DMS53 treated with DMSO at 0.1 percent for 48 hours (cell line): ENCODE results near the gene IFNK.
A peak's percentile ranks its signal among the peaks of the same experiment; 100 is the strongest.

Source experiments
- DNase-seq: peaks from one replicate; lab custom pipeline; 2025; ENCODE audit not compliant: unreplicated experiment; lab: John Stamatoyannopoulos, UW

Gene IFNK

GRCh38 chr9:27537756-27538155 is 13.7 kb downstream of the IFNK start:
- DNase-seq: no peak

- no peak for DNase-seq
Observed at GRCh38 chr9:27538647-27539046, 14.6 kb downstream of the IFNK start.

GRCh38 chr9:27539479-27540441 is 15.7 kb downstream of the IFNK start:
- DNase-seq: no peak

GRCh38 chr9:27540502-27540901 is 16.4 kb downstream of the IFNK start:
- DNase-seq: no peak

GRCh38 chr9:27541740-27542139 is 17.6 kb downstream of the IFNK start:
- DNase-seq: no peak

- no peak for DNase-seq
Observed at GRCh38 chr9:27542508-27542907, 18.4 kb downstream of the IFNK start.

GRCh38 chr9:27545471-27545870 is 21.4 kb downstream of the IFNK start:
- no peak for DNase-seq

GRCh38 chr9:27548055-27548741 is 24.1 kb downstream of the IFNK start:
- peak; percentile 8 for DNase-seq

- no peak for DNase-seq
Observed at GRCh38 chr9:27549196-27549755, 25.2 kb downstream of the IFNK start.

GRCh38 chr9:27554712-27555111 is 30.6 kb downstream of the IFNK start:
- DNase-seq: no peak

- DNase-seq: no peak
Observed at GRCh38 chr9:27556470-27556869, 32.4 kb downstream of the IFNK start.

- no peak for DNase-seq
Observed at GRCh38 chr9:27558307-27558706, 34.2 kb downstream of the IFNK start.

- no peak for DNase-seq
Observed at GRCh38 chr9:27560457-27560856, 36.4 kb downstream of the IFNK start.

- no peak for DNase-seq
Observed at GRCh38 chr9:27561685-27562084, 37.6 kb downstream of the IFNK start.

GRCh38 chr9:27563738-27564430 is 39.8 kb downstream of the IFNK start:
- DNase-seq: no peak

GRCh38 chr9:27564670-27565069 is 40.6 kb downstream of the IFNK start:
- DNase-seq: no peak

GRCh38 chr9:27565696-27566095 is 41.6 kb downstream of the IFNK start:
- no peak for DNase-seq

GRCh38 chr9:27566118-27566517 is 42.0 kb downstream of the IFNK start:
- DNase-seq: no peak

GRCh38 chr9:27569406-27569805 is 45.3 kb downstream of the IFNK start:
- no peak for DNase-seq

GRCh38 chr9:27571011-27571410 is 46.9 kb downstream of the IFNK start:
- DNase-seq: no peak

- DNase-seq: no peak
Observed at GRCh38 chr9:27572061-27572460, 48.0 kb downstream of the IFNK start.
